GM12878 (cell line): Measurements from ENCODE around the gene CYP4F3.

Source experiments
- DPF2 ChIP-seq: fragments of 450-650 bp; IDR thresholded peaks from 2 replicates; pipeline ENCODE4 v1.6.1; 2017; ENCODE audit warnings: mild to moderate bottlenecking
- ETV6 ChIP-seq, 2 experiments: fragments of 450-650 bp in 1 of 2; IDR thresholded peaks in 1 of 2; conservative IDR thresholded peaks in 1 of 2; 2 replicates each; pipeline ENCODE4 v1.6.1; 2014; ENCODE audit warnings: antibody characterized with exemption in 1 of 2, borderline replicate concordance in 1 of 2, low read depth in 1 of 2, mild to moderate bottlenecking in 1 of 2, moderate library complexity in 1 of 2
- POLR2AphosphoS2 ChIP-seq: IDR thresholded peaks from 2 replicates; pipeline ENCODE4 v1.6.1; 2011; ENCODE audit warnings: low read depth, mild to moderate bottlenecking, low read length, improper control_type of control experiment, moderate library complexity
- RBBP5 ChIP-seq: fragments of 200-600 bp; sonication (generic); conservative IDR thresholded peaks from 2 replicates; pipeline ENCODE4 v1.6.1; 2016
- SUPT20H ChIP-seq: IDR thresholded peaks from 2 replicates; pipeline ENCODE4 v1.6.1; 2011; ENCODE audit warnings: low read depth, mild to moderate bottlenecking, low read length, moderate library complexity, borderline replicate concordance; ENCODE audit not compliant: control insufficient read depth
- TF ChIP-seq, protein P1 (sequence below): fragments of 450-650 bp; formaldehyde crosslinking; IDR thresholded peaks from 2 replicates; pipeline ENCODE4 v1.4.0; 2022; ENCODE audit warnings: mild to moderate bottlenecking, moderate library complexity
- TF ChIP-seq, protein P2 (sequence below), 3 experiments: IDR thresholded peaks in 2 of 3; conservative IDR thresholded peaks in 1 of 3; 2 replicates each; pipeline ENCODE4 v1.5.1; 2011; ENCODE audit warnings: low read depth in 3 of 3, low read length in 3 of 3, mild to moderate bottlenecking in 3 of 3, control low read depth in 2 of 3, moderate library complexity in 2 of 3, inconsistent platforms in 1 of 3, mixed read lengths in 1 of 3; ENCODE audit not compliant: control insufficient read depth in 2 of 3, insufficient read depth in 1 of 3; ENCODE audit errors: extremely low read depth in 1 of 3
- TF ChIP-seq, protein P3 (sequence below): fragments of 450-650 bp; IDR thresholded peaks from 2 replicates; pipeline ENCODE4 v1.6.1; 2017; ENCODE audit warnings: mild to moderate bottlenecking

DNA sequence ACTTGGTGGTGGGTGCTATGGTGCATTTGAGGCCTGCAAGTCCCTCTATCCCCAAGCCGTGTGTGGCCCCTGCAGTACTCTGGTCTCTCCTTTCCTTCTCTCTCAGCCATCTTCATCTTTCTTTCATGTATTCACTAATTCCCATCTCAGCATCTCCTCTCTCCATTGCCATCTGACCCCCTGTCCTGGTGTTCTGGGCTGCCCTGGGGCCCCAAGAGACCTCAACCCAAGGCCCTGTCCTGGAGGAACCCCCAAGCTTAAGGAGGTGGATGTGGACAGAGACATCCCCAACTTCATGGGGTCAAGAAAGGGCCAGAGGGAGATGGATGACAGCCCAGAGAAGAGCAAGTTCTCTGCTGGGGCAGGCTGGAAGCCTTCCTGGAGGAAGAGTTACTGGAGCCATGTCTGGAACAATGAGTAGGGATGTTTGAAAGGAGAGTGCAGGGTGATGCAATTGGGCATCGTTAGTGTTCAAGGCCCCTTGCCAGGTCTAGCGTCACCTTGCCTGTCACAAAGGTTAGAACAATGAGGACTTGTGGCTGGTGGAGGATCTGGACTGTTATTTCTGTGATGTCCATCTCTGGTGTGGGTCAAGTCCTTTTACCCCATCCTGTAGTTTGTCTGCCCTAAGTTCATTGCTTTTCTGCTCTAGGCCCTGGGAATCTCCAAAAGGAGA is 3.5 kb downstream of the CYP4F3 start:
- TF ChIP-seq, protein P1, sequence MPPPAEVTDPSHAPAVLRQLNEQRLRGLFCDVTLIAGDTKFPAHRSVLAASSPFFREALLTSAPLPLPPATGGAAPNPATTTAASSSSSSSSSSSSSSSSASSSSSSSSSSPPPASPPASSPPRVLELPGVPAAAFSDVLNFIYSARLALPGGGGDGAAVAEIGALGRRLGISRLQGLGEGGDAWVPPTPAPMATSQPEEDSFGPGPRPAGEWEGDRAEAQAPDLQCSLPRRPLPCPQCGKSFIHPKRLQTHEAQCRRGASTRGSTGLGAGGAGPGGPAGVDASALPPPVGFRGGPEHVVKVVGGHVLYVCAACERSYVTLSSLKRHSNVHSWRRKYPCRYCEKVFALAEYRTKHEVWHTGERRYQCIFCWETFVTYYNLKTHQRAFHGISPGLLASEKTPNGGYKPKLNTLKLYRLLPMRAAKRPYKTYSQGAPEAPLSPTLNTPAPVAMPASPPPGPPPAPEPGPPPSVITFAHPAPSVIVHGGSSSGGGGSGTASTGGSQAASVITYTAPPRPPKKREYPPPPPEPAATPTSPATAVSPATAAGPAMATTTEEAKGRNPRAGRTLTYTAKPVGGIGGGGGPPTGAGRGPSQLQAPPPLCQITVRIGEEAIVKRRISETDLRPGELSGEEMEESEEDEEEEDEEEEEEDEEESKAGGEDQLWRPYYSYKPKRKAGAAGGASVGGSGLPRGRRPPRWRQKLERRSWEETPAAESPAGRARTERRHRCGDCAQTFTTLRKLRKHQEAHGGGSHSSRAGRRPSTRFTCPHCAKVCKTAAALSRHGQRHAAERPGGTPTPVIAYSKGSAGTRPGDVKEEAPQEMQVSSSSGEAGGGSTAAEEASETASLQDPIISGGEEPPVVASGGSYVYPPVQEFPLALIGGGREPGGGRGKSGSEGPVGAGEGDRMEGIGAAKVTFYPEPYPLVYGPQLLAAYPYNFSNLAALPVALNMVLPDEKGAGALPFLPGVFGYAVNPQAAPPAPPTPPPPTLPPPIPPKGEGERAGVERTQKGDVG (CRISPR knock-in tag) = no peak
- TF ChIP-seq POLR2AphosphoS2 (no peak), DPF2 (no peak), ETV6 (conservative IDR thresholded peaks at IDR 0.05 in 1 of 2, IDR thresholded peaks at IDR 0.05 in 1 of 2; ENCODE audit: borderline replicate concordance in 1 of 2, low read depth in 1 of 2) (no peak), RBBP5 (no peak), SUPT20H (no peak)
- TF ChIP-seq, protein P2, sequence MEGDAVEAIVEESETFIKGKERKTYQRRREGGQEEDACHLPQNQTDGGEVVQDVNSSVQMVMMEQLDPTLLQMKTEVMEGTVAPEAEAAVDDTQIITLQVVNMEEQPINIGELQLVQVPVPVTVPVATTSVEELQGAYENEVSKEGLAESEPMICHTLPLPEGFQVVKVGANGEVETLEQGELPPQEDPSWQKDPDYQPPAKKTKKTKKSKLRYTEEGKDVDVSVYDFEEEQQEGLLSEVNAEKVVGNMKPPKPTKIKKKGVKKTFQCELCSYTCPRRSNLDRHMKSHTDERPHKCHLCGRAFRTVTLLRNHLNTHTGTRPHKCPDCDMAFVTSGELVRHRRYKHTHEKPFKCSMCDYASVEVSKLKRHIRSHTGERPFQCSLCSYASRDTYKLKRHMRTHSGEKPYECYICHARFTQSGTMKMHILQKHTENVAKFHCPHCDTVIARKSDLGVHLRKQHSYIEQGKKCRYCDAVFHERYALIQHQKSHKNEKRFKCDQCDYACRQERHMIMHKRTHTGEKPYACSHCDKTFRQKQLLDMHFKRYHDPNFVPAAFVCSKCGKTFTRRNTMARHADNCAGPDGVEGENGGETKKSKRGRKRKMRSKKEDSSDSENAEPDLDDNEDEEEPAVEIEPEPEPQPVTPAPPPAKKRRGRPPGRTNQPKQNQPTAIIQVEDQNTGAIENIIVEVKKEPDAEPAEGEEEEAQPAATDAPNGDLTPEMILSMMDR (IDR thresholded peaks at IDR 0.05 in 2 of 3, conservative IDR thresholded peaks at IDR 0.05 in 1 of 3; ENCODE audit: control insufficient read depth in 2 of 3, extremely low read depth in 1 of 3, insufficient read depth in 1 of 3, low read depth in 3 of 3, low read length in 3 of 3) = no peak
- TF ChIP-seq, protein P3, sequence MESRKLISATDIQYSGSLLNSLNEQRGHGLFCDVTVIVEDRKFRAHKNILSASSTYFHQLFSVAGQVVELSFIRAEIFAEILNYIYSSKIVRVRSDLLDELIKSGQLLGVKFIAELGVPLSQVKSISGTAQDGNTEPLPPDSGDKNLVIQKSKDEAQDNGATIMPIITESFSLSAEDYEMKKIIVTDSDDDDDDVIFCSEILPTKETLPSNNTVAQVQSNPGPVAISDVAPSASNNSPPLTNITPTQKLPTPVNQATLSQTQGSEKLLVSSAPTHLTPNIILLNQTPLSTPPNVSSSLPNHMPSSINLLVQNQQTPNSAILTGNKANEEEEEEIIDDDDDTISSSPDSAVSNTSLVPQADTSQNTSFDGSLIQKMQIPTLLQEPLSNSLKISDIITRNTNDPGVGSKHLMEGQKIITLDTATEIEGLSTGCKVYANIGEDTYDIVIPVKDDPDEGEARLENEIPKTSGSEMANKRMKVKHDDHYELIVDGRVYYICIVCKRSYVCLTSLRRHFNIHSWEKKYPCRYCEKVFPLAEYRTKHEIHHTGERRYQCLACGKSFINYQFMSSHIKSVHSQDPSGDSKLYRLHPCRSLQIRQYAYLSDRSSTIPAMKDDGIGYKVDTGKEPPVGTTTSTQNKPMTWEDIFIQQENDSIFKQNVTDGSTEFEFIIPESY = no peak
